K562 (cell line): ENCODE results near the gene PRMT5. TPM values are rescaled to one million over a fixed set of nuclear protein-coding genes. Genes with fewer than 3 reads are reported as not detected.

Source experiments
- FOXP1 ChIP-seq: sonication (generic); formaldehyde crosslinking; IDR thresholded peaks from 2 replicates; pipeline ENCODE4 v1.8.0; 2022; ENCODE audit warnings: mild to moderate bottlenecking, missing genetic modification reagents
- ILK ChIP-seq: fragments of 450-650 bp; IDR thresholded peaks from 2 replicates; pipeline ENCODE4 v1.6.1; 2016; ENCODE audit warnings: missing genetic modification characterization, low read depth, mild to moderate bottlenecking, missing compliant biosample characterization, moderate library complexity, borderline replicate concordance
- KAT2B ChIP-seq: IDR thresholded peaks from one replicate; pipeline ENCODE4 v1.6.1; 2012; ENCODE audit warnings: low read depth, mild to moderate bottlenecking, control low read depth, inconsistent platforms, low read length, moderate library complexity
- NELFE ChIP-seq: IDR thresholded peaks from 2 replicates; pipeline ENCODE4 v1.6.1; 2011; ENCODE audit warnings: mild to moderate bottlenecking; ENCODE audit not compliant: insufficient read depth, insufficient read length
- NFATC3 ChIP-seq: fragments of 450-650 bp; IDR thresholded peaks from 2 replicates; pipeline ENCODE4 v1.6.1; 2017; ENCODE audit warnings: mild to moderate bottlenecking
- NRF1 ChIP-seq, 2 experiments: fragments of 450-650 bp; IDR thresholded peaks in 1 of 2; conservative IDR thresholded peaks in 1 of 2; 2 replicates each; pipeline ENCODE4 v1.6.1; 2014; ENCODE audit warnings: mild to moderate bottlenecking in 2 of 2
- TCF7L2 ChIP-seq: fragments of 150-350 bp; IDR thresholded peaks from 2 replicates; pipeline ENCODE4 v1.6.1; 2016; ENCODE audit warnings: low read depth, mild to moderate bottlenecking, low read length, moderate library complexity
- TEAD1 ChIP-seq, 2 experiments: fragments of 450-650 bp in 1 of 2; sonication (generic) in 1 of 2; formaldehyde crosslinking; IDR thresholded peaks; 2 replicates each; pipeline versions ENCODE4 v1.4.0 to v1.8.0; 2020 to 2022; ENCODE audit warnings: mild to moderate bottlenecking in 2 of 2, missing genetic modification reagents in 1 of 2
- ZBTB40 ChIP-seq, 2 experiments: fragments of 450-650 bp in 1 of 2; sonication (generic) in 1 of 2; formaldehyde crosslinking in 1 of 2; IDR thresholded peaks; 2 replicates each; pipeline versions ENCODE4 v1.7.1 to v1.9.0; 2016 to 2022; ENCODE audit warnings: inconsistent platforms in 1 of 2, mild to moderate bottlenecking in 1 of 2, missing genetic modification reagents in 1 of 2
- ZNF561 ChIP-seq: fragments of 450-650 bp; formaldehyde crosslinking; conservative IDR thresholded peaks from 2 replicates; pipeline ENCODE4 v1.4.0; 2020; ENCODE audit warnings: mild to moderate bottlenecking, moderate library complexity
- ZNF584 ChIP-seq: fragments of 200-800 bp; sonication (Bioruptor generic); IDR thresholded peaks from 2 replicates; pipeline ENCODE4 v1.6.1; 2016; ENCODE audit warnings: low read depth, mild to moderate bottlenecking, missing genetic modification characterization, missing compliant biosample characterization
- ZNF639 ChIP-seq, 2 experiments: fragments of 200-800 bp in 1 of 2; sonication (Bioruptor generic) in 1 of 2; sonication (generic) in 1 of 2; formaldehyde crosslinking in 1 of 2; IDR thresholded peaks in 1 of 2; conservative IDR thresholded peaks in 1 of 2; 2 replicates each; pipeline versions ENCODE4 v1.5.0 to v1.6.1; 2016 to 2020; ENCODE audit warnings: missing compliant biosample characterization in 1 of 2, missing genetic modification characterization in 1 of 2, missing genetic modification reagents in 1 of 2
- polyA plus RNA-seq, 8 experiments: library from polyadenylated mRNA; depleted of rRNA in 4 of 8; stranded (reverse) in 5 of 8; unstranded in 3 of 8; fragments of >200 nt; fragmentation: Nextera tagmentation in 2 of 8; fragmentation: Illumina TruSeq in 1 of 8; extraction: Ambion mirVana in 2 of 8; extraction: Trizol in 1 of 8; gene quantifications; 2 replicates each; pipeline versions ENCODE4 v1.2.1 to v1.2.3, GENCODE V29; 2011 to 2014; ENCODE audit warnings: inconsistent platforms in 1 of 8, missing spikeins in 1 of 8
- total RNA-seq, 7 experiments: library from RNA; depleted of rRNA in 6 of 7; stranded (reverse); fragments of >200 nt in 6 of 7; fragmentation: Illumina TruSeq in 2 of 7; extraction: Trizol in 2 of 7; gene quantifications; 2 replicates each; pipeline versions ENCODE4 v1.2.1 to v1.2.3, GENCODE V29; 2011 to 2021; ENCODE audit warnings: low replicate concordance in 1 of 7
- TF ChIP-seq, protein P1 (sequence below): fragments of 450-650 bp; conservative IDR thresholded peaks from 2 replicates; pipeline ENCODE4 v1.6.1; 2016; ENCODE audit warnings: missing genetic modification characterization, low read depth, mild to moderate bottlenecking, control low read depth, missing compliant biosample characterization

Gene PRMT5
- total and polyA plus RNA-seq, 9 of the 15 experiments (the other 6 are each of a cell fraction or from before 2014, with no cell fraction given): 114 to 552 (median 222) TPM

DNA sequence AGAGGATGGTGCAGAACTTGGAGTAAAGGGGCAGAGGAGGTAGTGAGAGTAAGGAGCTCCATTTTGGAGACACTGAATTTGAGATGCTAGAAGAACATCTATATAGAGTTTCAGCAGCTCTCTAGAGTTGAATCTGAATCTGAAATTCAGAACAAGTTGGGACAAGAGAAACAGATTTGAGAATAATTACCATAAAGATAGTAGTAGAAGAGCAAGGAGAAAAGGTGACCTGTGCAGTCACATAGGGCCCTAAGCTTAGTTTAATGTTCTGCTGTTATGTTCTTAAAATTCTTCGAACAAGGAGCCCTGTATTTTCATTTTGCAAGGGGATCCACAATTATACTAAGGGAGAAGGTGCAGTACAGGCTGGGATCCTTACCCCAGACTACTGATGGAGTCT, 38.8 kb downstream of the PRMT5 start (continued):
- TF ChIP-seq ZBTB40 (IDR thresholded peaks at IDR 0.05) (no peak), ZBTB40 (CRISPR knock-in tag; IDR thresholded peaks at IDR 0.05) (no peak), TCF7L2 (no peak), NRF1 (conservative IDR thresholded peaks at IDR 0.05 in 1 of 2, IDR thresholded peaks at IDR 0.05 in 1 of 2) (no peak), FOXP1 (CRISPR knock-in tag) (no peak), TEAD1 (CRISPR knock-in tag; IDR thresholded peaks at IDR 0.05) (no peak), ZNF639 (CRISPR knock-in tag; conservative IDR thresholded peaks at IDR 0.05 in 1 of 2, IDR thresholded peaks at IDR 0.05 in 1 of 2) (no peak), ILK (tag) (no peak), ZNF561 (no peak), NFATC3 (no peak), NELFE (no peak), ZNF584 (CRISPR knock-in tag) (no peak), KAT2B (no peak)
- TF ChIP-seq, protein P1, sequence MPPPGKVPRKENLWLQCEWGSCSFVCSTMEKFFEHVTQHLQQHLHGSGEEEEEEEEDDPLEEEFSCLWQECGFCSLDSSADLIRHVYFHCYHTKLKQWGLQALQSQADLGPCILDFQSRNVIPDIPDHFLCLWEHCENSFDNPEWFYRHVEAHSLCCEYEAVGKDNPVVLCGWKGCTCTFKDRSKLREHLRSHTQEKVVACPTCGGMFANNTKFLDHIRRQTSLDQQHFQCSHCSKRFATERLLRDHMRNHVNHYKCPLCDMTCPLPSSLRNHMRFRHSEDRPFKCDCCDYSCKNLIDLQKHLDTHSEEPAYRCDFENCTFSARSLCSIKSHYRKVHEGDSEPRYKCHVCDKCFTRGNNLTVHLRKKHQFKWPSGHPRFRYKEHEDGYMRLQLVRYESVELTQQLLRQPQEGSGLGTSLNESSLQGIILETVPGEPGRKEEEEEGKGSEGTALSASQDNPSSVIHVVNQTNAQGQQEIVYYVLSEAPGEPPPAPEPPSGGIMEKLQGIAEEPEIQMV (tag): no peak
